Smooth muscle cell (in vitro differentiated cells): ENCODE data around the gene PRKCA. TPM values are rescaled to one million over a fixed set of nuclear protein-coding genes. Genes with fewer than 3 reads are reported as not detected.
A peak's percentile ranks its signal among the peaks of the same experiment; 100 is the strongest.

ENCODE experiments used
- DNase-seq: peaks from one replicate; lab custom pipeline; 2025; ENCODE audit not compliant: unreplicated experiment; lab: John Stamatoyannopoulos, UW
- H2AFZ ChIP-seq: fragments of 200-600 bp; sonication (generic); 2 replicates; pipeline ENCODE4 v1.6.0; 2016; ENCODE audit warnings: antibody characterized with exemption, low read depth, mild to moderate bottlenecking
- H3F3A ChIP-seq: fragments of 200-600 bp; sonication (generic); 2 replicates; pipeline ENCODE4 v1.6.0; 2017; ENCODE audit warnings: antibody characterized with exemption, low read depth
- H3K27ac ChIP-seq: fragments of 200-600 bp; sonication (generic); 2 replicates; pipeline ENCODE4 v1.5.1; 2016; ENCODE audit warnings: low read depth, mild to moderate bottlenecking
- H3K27me3 ChIP-seq: fragments of 200-600 bp; sonication (generic); 2 replicates; pipeline ENCODE4 v1.6.1; 2016; ENCODE audit warnings: low read depth, mild to moderate bottlenecking
- H3K36me3 ChIP-seq: fragments of 200-600 bp; sonication (generic); 2 replicates; pipeline ENCODE4 v1.5.1; 2016; ENCODE audit warnings: low read depth
- H3K4me1 ChIP-seq: fragments of 200-600 bp; sonication (generic); 2 replicates; pipeline ENCODE4 v1.5.1; 2016; ENCODE audit warnings: low read depth
- H3K4me2 ChIP-seq: fragments of 200-600 bp; sonication (generic); 2 replicates; pipeline ENCODE4 v1.6.0; 2016; ENCODE audit warnings: mild to moderate bottlenecking
- H3K4me3 ChIP-seq: fragments of 200-600 bp; sonication (generic); 2 replicates; pipeline ENCODE4 v1.5.1; 2016; ENCODE audit warnings: mild to moderate bottlenecking
- H3K79me2 ChIP-seq: fragments of 200-600 bp; sonication (generic); 2 replicates; pipeline ENCODE4 v1.6.0; 2016; ENCODE audit warnings: low read depth, mild to moderate bottlenecking
- H3K9ac ChIP-seq: fragments of 200-600 bp; sonication (generic); 2 replicates; pipeline ENCODE4 v1.6.0; 2016; ENCODE audit warnings: low read depth
- H3K9me3 ChIP-seq: fragments of 200-600 bp; sonication (generic); replicated peaks from 2 replicates; pipeline ENCODE4 v1.5.1; 2016; ENCODE audit warnings: low read depth
- H4K20me1 ChIP-seq: fragments of 200-600 bp; sonication (generic); 2 replicates; pipeline ENCODE4 v1.6.0; 2016; ENCODE audit warnings: low read depth
- CTCF ChIP-seq: fragments of 200-600 bp; sonication (generic); IDR thresholded peaks from 2 replicates; pipeline ENCODE4 v1.5.1; 2017; ENCODE audit warnings: borderline replicate concordance, mild to moderate bottlenecking, antibody characterized with exemption; ENCODE audit not compliant: insufficient read depth, poor library complexity, severe bottlenecking
- WGBS: methylation state at CpG from one replicate; pipeline ENCODE4 v1.1.7; 2016; ENCODE audit warnings: low lambda C conversion rate; 5-methylcytosine and 5-hydroxymethylcytosine counted together
- polyA plus RNA-seq: library from polyadenylated mRNA; unstranded; fragments of >200 nt; fragmentation: Nextera tagmentation; extraction: Ambion mirVana; gene quantifications from 2 replicates; pipeline ENCODE4 v1.2.1, GENCODE V29; 2016
- total RNA-seq: library from RNA; depleted of rRNA; stranded (reverse); fragments of >200 nt; gene quantifications from 2 replicates; pipeline ENCODE4 v1.2.3, GENCODE V29; 2014

The PRKCA gene
- total and polyA plus RNA-seq, 2 experiments from 2014 or later = 0.78 to 7.1 TPM

DNA sequence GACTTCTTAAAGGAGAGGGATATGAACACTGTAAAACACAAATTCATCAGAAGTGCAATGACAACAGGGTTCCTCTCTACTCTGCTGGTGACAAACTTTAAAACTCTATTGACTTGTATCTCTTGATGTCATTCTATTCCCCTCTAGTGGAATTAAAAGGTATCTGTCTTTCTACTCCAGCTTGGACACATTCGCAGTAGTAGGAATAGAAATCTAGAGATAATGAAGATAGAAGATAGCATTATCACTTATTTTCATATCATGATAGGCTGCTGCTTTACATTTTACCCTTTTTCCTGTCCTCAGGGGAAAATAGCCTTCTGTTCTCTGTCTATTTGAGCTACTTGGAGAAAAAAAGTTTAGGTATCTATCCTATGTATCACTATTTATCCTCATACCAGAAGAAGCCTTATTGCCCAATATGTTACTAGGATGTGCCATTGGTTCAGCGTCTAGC, 322.9 kb downstream of the PRKCA start:
- Histone ChIP-seq H3K27me3 (no peaks in the 10 kb centered on the region), H3K36me3 (no peaks in the 10 kb centered on the region), H3K27ac (no peak overlapping the region), H3K9me3 (no peaks in the 10 kb centered on the region), H3K9ac (no peak overlapping the region), H3K79me2 (no peaks in the 10 kb centered on the region), H3K4me1 (no peaks in the 10 kb centered on the region), H3K4me2 (no peak overlapping the region), H2AFZ (no peak overlapping the region), H3K4me3 (no peak overlapping the region), H3F3A (no peaks in the 10 kb centered on the region), H4K20me1 (no peaks in the 10 kb centered on the region)
- no peak for DNase-seq
- WGBS = 81% methylated on average over 2 of the region's 2 CpGs
- TF ChIP-seq CTCF = peak; percentile 46

DNA sequence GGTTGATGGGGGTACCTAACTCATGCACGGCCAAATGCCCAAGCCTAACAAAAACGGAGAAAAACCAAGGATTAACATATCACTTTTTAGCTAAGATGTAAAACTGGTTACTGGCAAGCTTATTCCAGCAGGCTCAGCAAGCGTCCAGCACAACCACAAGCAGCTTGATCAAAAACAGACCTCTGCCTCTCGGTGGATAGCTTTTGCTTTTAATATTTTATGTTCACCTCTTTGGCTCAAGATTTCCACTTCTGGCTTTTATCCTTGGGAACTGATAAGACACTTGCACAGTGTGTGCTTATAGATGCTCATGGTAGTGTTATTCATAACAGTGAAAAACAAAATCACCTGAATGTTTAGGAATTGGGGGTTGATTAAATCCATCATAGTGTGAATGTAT, 325.6 kb downstream of the PRKCA start:
- no peak overlapping the region for H2AFZ ChIP-seq
- H3K79me2 ChIP-seq = no peaks in the 10 kb centered on the region
- WGBS = 24% methylated on average over 4 of the region's 4 CpGs
- H3K9ac ChIP-seq = no peak overlapping the region
- no peaks in the 10 kb centered on the region for H4K20me1 ChIP-seq
- H3K27ac ChIP-seq = no peak overlapping the region
- no peaks in the 10 kb centered on the region for H3K9me3 ChIP-seq
- no peaks in the 10 kb centered on the region for H3K27me3 ChIP-seq
- TF ChIP-seq CTCF = no peak
- no peaks in the 10 kb centered on the region for H3K4me1 ChIP-seq
- H3K36me3 ChIP-seq = no peaks in the 10 kb centered on the region
- H3K4me2 ChIP-seq = no peak overlapping the region
- H3F3A ChIP-seq = no peaks in the 10 kb centered on the region
- DNase-seq = no peak
- no peak overlapping the region for H3K4me3 ChIP-seq

- no peak overlapping the region for H3K9ac ChIP-seq
- no peak overlapping the region for H2AFZ ChIP-seq
- no peak for DNase-seq
- no peak overlapping the region for H3K27ac ChIP-seq
- H3F3A ChIP-seq = no peaks in the 10 kb centered on the region
- no peak overlapping the region for H3K4me3 ChIP-seq
- H3K4me1 ChIP-seq = no peaks in the 10 kb centered on the region
- no peaks in the 10 kb centered on the region for H3K36me3 ChIP-seq
- TF ChIP-seq CTCF = no peak
- H4K20me1 ChIP-seq = no peaks in the 10 kb centered on the region
- H3K79me2 ChIP-seq = no peaks in the 10 kb centered on the region
- no peaks in the 10 kb centered on the region for H3K9me3 ChIP-seq
- H3K27me3 ChIP-seq = no peaks in the 10 kb centered on the region
- 96% methylated on average over 3 of the region's 3 CpGs for WGBS
- H3K4me2 ChIP-seq = no peak overlapping the region
Measured at GRCh38 chr17:66629762-66630161, 327.3 kb downstream of the PRKCA start.

- WGBS = 97% methylated on average over 2 of the region's 2 CpGs
- H3K79me2 ChIP-seq = no peaks in the 10 kb centered on the region
Measured at GRCh38 chr17:66630379-66630778, 328.0 kb downstream of the PRKCA start.

More at GRCh38 chr17:66630379-66630778, 328.0 kb downstream of the PRKCA start:
- H3F3A ChIP-seq = no peaks in the 10 kb centered on the region
- H3K4me2 ChIP-seq = no peak overlapping the region
- H3K4me1 ChIP-seq = no peaks in the 10 kb centered on the region
- H3K4me3 ChIP-seq = no peak overlapping the region
- no peak overlapping the region for H3K27ac ChIP-seq
- H2AFZ ChIP-seq = no peak overlapping the region
- no peaks in the 10 kb centered on the region for H3K36me3 ChIP-seq
- DNase-seq = no peak
- H4K20me1 ChIP-seq = no peaks in the 10 kb centered on the region
- no peak overlapping the region for H3K9ac ChIP-seq
- H3K27me3 ChIP-seq = no peaks in the 10 kb centered on the region
- no peak for TF ChIP-seq CTCF
- H3K9me3 ChIP-seq = no peaks in the 10 kb centered on the region
